HEK293 (cell line): ENCODE results near the gene PIGX.

Source experiments
- SP2 ChIP-seq: fragments of 450-650 bp; formaldehyde crosslinking; IDR thresholded peaks from 2 replicates; pipeline ENCODE4 v1.5.1; 2016; ENCODE audit warnings: missing biosample characterization, missing genetic modification characterization
- ZFP3 ChIP-seq: fragments of 450-650 bp; formaldehyde crosslinking; IDR thresholded peaks from 2 replicates; pipeline ENCODE4 v1.5.1; 2016; ENCODE audit warnings: low read depth, missing biosample characterization, missing genetic modification characterization
- ZNF138 ChIP-seq: fragments of 450-650 bp; formaldehyde crosslinking; IDR thresholded peaks from 2 replicates; pipeline ENCODE4 v1.5.1; 2016; ENCODE audit warnings: missing biosample characterization, missing genetic modification characterization, borderline replicate concordance
- ZNF324 ChIP-seq: fragments of 450-650 bp; formaldehyde crosslinking; IDR thresholded peaks from 2 replicates; pipeline ENCODE4 v1.5.1; 2016; ENCODE audit warnings: missing biosample characterization, missing genetic modification characterization
- ZNF785 ChIP-seq: fragments of 450-650 bp; formaldehyde crosslinking; IDR thresholded peaks from 2 replicates; pipeline ENCODE4 v1.5.1; 2016; ENCODE audit warnings: missing biosample characterization, missing genetic modification characterization
- TF ChIP-seq, protein P1 (sequence below): fragments of 450-650 bp; formaldehyde crosslinking; IDR thresholded peaks from 2 replicates; pipeline ENCODE4 v1.5.1; 2016; ENCODE audit warnings: missing biosample characterization, missing genetic modification characterization

DNA sequence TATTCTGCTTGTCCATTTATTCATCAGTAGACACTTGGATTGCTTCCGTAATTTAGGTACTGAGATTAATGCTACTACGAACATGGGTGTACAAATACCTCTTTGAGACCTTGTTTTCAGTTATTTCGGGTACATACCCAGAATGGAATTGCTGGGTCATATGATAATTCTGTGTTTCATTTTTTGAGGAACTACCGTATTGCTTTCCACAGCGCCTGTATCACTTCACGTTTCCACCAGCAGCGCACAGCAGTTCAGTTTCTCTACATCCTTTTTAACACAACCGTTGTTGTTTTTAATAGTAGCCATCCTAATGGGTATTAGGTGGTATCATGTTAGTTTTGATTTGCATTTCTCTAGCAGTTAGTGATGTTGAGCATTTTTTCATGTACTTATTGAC is 36.9 kb downstream of the PIGX start:
- TF ChIP-seq, protein P1, sequence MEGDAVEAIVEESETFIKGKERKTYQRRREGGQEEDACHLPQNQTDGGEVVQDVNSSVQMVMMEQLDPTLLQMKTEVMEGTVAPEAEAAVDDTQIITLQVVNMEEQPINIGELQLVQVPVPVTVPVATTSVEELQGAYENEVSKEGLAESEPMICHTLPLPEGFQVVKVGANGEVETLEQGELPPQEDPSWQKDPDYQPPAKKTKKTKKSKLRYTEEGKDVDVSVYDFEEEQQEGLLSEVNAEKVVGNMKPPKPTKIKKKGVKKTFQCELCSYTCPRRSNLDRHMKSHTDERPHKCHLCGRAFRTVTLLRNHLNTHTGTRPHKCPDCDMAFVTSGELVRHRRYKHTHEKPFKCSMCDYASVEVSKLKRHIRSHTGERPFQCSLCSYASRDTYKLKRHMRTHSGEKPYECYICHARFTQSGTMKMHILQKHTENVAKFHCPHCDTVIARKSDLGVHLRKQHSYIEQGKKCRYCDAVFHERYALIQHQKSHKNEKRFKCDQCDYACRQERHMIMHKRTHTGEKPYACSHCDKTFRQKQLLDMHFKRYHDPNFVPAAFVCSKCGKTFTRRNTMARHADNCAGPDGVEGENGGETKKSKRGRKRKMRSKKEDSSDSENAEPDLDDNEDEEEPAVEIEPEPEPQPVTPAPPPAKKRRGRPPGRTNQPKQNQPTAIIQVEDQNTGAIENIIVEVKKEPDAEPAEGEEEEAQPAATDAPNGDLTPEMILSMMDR (tag by site-specific recombination) = no peak
- no peak for TF ChIP-seq ZNF324 (tag by site-specific recombination)
- TF ChIP-seq ZNF138 (tag by site-specific recombination) = no peak
- no peak for TF ChIP-seq ZFP3 (tag by site-specific recombination)
- no peak for TF ChIP-seq ZNF785 (tag by site-specific recombination)
- no peak for TF ChIP-seq SP2
